GM18517 (cell line): ENCODE results near the gene PLA2G4E.

Experiments
- ATAC-seq: cut with Tn5 transposase; IDR thresholded peaks from one replicate; pipeline ENCODE4 v1.9.1; 2021; ENCODE audit warnings: mild to moderate bottlenecking, moderate library complexity; ENCODE audit not compliant: unreplicated experiment

The PLA2G4E gene

DNA sequence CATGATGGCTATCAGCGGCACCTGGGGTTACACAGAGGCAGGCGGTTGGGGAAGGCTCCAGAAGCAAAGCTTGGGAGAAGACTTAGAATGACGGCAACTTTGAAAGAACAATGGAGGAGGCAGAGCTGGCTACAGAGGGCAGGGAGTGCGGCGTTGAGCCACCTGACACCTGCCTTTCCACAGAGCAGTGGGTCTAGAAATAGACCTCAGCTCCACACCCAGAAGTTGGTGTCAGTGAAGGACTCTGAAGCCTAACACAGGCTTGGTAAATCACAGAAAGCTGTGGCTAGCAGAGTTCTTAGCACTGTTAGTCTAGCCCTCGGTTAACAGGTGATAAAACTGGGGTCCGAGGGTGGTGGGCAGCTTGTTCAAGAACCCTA, 25.4 kb downstream of the PLA2G4E start:
- no peak for ATAC-seq

DNA sequence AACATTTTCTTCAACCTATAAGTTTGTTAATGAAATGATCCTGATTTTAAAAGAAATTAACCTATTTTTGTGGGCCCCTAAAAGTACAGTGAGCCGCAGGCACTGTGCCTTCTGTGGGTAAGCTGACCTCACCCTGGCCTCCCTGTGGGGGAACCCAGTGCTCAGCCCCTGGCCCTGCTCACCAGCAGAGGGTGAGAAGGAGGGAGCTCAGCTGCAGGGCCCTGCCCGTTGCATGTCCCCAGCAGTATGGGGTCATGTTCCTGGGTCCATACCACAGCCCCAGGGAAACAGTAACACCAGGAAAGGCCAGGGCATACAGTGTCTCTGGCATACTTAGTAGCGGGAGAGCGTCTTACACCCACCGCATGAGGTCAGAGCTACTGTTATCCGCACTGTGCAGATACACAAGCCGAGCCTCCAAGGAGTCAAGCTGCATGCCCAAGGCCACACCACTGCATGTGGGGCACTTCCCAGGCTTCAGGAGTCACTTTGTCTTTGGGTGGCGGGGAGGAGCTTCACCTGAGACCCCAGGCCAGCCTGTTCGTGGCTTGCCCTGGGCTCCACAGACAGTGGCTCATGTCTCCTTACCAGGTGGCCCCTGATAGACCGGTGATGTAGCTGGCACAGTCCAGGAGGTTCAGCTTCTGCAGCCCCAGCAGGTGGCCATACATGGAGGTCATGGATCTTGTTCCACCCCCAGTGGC, 25.9 kb downstream of the PLA2G4E start:
- ATAC-seq: no peak

DNA sequence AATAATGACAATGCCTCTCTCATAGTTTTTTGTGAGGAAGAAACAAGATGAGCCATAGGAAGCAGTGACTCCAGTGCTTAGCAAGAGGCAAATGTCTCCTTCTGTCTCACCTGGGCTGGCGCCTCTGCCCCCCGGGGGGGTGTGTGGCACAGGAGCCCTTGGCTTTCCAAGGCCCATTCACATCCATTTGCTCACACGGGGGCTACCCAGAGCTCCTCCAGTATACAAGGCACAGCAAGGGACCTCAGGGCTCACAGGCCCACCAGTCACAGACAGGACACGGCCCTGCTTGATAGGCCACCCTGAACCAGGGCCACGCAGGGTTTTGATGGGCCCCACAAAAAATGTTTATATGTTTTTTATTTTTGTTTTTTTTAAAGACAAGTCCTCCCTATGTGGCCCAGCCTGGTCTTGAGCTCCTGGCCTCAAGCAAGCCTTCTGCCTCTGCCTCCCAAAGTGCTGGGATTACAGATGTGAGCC, 26.6 kb downstream of the PLA2G4E start:
- ATAC-seq: no peak

DNA sequence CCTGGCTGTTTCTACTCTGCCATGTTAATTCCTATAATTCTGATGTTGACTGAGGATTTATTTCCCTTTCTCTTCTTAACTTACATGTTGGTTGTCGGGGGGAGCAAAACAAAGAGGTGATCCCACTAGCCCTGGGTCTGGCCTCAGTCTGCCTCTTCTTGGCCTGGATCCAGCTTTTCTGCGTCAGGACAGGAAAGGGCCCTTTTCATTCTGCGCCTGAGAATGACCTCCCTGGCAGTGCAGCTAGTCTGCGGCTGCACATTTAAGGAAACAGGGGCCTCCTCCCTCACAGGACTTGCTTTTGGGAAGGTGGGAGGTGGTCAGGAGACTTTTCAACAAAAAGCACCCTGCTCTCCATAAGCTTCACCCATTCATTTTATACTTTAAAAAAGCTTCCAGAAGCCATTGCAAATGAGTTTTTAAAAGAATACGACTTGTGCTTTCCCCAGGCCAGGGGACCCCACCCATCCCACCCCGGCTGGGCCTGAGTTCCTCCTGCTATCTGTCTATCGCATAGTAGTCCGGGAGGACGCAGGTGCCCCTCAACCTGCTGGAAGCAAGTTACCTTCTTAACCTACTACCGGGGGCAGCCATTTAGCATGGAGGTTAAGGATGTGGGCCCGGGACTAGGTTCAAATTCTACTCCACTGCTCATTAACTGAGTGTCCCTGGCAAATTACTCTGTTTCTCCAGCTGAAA, 27.2 kb downstream of the PLA2G4E start:
- ATAC-seq: no peak

DNA sequence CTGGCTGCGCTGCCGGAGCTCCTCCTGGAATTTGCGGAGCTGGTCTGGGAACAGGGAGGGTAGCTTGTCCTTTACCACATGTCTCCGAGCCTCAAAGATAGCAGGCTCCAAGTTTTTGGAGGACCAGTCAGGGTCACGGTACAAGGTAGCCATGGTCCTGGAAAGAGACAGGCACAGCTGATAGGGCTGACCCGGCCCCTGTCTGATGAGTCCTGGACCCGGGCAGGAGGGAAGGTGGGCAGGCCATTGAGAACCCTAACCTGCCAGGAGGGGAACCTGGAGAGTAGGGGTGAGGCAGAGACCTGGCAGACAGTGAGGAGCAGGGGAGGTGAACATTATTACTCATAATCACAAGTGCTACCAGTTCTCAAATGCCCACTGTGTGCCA, 28.0 kb downstream of the PLA2G4E start:
- no peak for ATAC-seq

DNA sequence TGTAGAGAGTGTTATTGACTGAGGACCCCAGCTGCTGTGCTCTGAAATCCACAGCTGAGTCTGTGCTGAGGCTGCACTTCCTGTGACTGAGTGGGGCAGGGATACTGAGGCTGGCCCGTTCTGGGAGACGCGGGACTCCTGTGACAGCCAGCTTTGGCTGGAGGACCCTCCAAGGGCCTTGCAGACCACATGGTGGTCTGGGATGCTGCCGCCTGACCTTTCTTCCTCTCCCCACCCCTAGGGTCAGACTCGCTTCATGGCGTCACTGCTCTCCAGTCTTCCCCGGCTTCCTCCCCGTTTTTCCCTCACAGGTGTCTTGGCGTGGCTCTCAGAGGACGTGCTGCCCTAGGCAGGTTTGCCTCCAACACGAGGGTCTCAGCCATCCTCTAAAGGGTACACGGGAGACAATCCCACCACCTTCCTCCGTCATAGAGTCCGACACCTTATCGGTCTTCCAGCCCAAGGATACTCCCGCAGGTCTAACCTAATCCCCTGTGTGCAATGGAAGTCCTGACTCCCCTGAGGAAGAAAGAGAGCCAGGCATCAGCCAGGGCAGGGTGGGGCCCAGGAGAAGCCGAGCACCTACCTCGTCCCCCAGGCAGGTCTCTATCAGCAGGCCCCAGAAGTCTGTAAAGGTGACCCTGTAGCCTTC, 28.6 kb downstream of the PLA2G4E start:
- no peak for ATAC-seq

DNA sequence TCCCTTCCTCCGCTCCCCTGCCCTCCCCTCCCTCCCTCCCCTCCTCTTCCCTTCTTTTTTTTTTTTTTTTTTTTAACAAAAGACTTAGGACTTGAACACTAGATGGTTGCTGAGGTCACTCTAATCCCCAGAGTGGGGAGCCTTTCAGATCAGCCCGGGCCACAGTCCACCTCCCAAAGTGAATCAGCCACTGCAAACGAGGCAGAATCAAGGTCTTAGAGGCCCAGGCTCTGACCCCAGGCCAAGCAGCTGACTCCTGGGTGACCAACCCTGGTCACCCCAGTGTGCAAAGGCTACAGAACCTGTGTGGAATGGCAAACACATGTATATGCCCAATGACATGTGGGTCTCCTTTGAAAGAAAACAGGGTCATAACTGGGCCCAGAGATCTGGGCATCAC, 30.2 kb downstream of the PLA2G4E start:
- ATAC-seq: no peak

DNA sequence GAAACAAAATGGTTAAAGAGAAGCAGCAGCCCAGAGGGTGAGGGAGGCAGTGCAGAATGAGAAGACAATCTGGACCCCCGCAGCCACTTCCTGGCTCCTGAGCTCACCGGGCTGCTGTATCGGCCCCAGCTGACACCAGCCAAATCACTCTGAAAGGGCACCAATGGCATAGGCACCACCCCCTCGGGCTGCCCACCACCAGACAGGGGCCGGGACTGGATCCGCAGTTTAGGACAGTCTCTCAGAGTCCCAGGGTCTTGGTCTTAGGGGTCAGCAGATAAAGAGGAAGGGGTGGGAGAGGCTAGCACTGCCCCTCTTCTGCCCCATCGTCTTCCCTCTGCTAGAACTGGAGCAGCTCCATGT, 30.6 kb downstream of the PLA2G4E start:
- no peak for ATAC-seq

DNA sequence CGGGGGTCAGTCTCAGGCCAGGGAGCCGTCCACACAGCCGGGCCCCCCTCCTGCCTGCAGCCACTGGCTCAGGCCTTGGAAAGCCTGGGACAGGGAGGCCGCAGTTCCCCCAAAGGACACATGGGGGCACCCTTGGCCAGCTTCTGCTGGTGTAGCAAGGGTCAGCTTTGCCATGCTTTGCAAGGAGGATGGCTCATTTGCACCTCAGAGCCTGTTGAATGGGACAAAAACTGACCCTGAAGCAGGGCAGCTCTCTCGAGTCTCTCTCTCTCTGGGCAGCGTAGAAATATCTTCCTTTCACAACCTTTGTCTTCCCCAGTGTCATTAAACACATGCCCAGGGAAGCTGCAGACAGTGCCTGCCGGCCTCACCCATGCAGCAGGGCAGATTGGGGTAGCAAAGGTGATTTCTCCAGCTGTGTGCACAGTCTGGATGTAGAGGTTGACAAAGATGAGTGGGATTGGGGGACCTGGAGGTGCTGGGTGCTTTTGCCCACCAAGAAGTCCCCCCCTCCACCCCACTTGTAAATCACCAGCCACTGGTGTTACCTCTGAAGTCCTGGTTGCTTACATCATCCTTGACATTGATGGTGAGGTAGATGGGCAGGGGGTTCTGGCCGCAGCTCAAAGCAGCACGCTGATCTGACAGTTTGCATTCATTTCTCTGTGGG, 31.1 kb downstream of the PLA2G4E start:
- ATAC-seq: no peak

DNA sequence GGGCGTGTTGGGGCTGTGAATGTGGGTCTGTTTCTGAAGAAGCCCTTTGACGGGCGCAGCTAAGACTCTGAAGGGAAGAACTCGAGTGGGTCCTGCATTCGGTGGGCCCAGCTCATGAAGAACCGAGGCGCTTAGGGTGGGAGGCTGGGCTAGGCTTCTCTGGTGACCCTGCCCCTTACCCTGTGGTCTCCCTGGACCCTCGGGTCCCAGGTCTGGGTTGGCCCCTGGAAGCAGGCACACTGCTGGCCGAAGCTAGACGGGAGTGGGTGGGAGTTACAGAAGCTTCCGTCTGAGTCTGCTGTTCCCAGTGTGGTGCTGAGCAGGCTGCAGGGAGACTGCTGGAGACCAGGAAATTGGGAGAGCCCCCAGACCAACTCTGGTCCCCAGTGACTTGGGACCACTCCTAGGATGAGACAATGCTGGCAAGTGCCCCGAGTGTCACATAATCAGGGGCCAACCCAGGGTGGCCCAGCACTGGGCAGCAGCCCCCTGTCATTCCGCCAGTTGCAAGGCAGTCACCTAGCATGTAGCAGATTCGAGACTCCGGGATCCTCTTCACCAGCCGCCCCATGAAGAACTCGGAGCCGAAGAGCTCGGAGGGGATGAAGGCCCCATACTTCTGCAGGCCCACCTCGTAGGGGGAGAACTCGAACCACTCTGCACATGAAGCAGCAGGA, 31.8 kb downstream of the PLA2G4E start:
- no peak for ATAC-seq

DNA sequence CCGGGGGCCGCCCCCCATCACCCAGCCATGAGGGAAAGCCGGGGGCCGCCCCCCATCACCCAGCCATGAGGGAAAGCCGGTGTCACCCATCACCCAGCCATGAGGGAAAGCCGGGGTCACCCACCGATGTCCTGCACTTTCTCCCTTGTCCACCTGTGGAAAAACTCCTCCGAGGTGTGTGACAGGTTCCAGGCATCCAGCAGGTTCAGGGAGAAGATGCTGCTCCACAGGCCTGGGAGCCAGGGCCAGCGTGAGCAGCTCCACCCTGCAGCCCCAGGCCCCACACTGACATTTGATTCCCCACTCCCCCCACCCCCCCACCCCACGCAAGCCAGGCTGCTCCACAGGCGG, 32.9 kb downstream of the PLA2G4E start:
- ATAC-seq: no peak

DNA sequence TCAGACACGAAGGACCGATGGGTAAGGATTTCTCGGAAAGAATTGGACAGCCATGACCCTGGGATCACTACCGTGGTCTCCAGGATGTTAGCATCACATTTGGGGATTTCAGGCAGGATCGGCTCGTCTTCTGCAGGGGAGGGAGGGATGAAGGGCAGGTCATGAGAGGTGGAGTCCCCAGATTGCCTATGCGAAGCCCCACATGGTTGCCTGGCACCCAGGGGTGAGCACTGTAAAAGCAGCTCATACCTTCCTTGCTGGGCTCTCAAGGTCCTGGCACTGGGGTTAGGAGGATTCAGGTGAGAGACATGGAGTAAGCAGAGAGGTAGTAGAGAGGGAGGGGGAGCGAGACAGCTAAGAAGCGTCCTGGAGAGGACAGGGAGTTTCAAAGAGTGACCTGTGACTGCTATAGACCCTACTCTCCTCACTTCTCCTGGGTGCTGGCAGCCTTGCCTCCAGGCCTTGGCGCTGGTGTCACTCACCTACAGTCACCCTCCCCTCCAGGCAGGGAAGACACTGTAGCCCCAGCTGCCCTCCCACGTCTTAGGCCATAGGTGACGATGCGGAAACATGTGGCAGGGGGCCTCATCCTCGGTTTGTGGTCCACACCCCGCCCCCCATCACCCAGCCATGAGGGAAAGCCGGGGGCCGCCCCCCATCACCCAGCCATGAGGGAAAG, 33.5 kb downstream of the PLA2G4E start:
- ATAC-seq: no peak

DNA sequence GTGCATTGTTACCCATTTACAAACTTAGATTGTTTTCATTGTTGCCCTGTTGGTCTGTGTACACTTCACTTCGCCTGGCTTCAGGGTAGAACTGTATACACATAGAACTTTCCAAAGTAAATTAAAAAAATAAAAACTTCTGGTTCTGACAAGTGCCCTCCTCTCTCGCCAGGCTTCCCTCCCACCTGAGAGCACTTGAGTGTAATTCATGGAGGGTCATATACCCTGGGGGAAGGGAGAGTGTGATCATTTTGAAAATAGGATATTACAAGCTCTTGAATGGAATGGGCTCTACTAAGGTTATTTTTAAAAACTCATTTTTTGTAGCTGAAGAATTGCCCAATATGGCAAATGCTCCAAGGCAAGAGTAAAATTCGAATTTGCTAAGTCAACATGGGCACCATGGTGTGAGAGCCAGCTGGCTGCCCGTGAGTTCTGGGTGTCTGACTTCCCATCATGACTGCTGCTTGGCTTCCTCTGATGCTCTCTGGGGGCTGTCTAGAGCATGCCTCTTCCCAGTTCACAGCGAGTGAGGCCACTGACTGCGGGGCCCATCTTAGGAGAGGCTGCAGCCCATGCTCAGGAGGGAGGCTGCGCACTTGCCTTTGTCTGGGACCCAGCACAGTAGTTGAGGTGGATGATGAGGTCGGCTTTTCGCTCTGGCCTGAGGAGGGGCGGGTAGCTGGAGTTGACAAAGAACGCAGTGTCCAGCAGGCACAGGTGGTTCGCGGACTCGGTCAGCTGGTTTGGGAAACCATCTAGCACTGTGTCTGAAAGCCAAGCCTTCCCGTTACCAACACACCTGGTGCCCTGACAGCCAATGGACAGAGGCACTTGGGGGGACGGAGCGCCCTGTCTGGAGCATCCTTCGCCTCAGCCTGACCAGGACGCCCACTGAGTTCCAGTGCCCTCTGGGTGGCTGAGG, 35.3 kb downstream of the PLA2G4E start:
- ATAC-seq: no peak

DNA sequence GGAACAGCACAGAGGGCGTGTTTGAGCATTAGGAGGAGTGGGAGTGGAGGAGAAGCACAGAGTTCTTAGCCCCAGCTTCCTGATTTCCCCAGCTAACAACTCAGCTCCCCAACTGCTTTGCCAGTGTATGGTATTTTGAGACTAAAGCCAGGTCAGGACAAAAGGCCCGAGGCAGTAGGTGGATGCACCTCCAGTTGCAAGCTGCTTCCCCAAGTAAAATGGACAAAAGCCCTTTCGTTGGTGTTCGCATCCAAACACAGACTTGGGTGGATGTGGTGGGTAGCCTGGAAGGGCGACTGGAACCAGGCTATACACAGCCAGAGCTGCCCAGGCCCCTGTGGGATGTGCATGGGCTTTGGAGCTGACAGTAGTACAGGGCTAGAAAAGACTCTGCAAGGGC, 36.2 kb downstream of the PLA2G4E start:
- no peak for ATAC-seq

DNA sequence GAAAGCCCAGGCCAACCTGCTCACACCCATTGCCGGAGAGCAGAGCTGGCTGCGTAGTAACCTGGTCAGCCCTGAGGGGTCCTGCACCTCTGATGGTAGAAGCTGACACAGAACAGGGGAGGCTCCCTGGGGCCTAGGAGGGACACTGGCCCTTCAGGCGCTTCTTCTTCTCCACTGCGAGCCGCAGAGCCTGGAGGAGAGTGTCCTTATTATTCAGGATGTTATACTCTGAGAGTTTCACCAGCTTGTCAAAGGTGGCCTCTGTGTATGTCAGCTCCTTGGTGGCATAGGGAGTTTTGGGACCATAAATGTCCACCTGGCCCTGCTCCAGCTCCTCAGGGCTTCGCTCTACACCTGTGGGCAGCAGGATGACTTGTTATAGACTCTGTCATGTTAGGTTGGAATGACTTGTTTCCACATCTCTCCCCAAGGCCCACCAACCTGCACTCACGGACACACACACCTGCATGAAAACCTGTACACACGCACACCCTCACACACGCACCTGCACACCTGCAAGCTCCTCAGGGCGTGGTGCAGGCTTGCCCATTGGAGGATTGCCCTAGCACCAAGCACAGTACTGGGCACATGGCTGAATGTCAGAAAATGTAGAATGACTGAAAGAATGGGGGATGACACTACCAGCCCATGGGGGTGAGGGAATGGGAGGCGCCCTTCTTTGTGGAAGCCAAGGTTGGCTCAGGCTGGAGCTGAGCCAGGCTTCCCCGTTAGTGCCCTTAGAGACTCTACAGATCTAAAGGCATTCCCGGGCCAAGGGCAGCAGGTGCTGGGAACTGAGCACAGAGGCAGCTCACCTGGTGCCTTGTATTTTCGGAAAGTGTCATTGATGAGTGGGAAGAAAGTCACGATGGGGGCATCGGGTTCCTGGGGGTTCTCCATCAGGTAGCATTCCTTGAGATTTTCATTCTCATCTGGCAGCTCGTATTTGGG, 36.9 kb downstream of the PLA2G4E start:
- no peak for ATAC-seq

DNA sequence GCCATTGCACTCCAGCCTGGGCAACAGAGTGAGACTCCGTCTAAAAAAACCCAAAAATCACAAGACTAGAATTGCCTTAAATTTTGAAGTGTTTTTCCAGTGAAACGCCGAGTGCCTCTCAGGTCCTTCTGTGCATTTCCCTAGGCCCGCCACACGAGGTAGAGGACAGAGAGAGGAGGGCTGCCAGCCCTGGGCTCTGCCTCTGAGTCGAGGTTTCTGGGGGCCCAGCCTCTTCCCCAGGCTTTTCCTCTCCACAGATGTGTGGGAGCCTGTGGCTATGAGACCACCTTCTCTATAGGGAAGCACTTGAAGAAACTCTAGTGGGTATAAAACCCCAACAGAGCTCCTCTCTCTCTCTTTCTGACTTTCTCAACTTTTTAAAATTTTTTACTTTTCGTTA, 37.6 kb downstream of the PLA2G4E start:
- no peak for ATAC-seq

DNA sequence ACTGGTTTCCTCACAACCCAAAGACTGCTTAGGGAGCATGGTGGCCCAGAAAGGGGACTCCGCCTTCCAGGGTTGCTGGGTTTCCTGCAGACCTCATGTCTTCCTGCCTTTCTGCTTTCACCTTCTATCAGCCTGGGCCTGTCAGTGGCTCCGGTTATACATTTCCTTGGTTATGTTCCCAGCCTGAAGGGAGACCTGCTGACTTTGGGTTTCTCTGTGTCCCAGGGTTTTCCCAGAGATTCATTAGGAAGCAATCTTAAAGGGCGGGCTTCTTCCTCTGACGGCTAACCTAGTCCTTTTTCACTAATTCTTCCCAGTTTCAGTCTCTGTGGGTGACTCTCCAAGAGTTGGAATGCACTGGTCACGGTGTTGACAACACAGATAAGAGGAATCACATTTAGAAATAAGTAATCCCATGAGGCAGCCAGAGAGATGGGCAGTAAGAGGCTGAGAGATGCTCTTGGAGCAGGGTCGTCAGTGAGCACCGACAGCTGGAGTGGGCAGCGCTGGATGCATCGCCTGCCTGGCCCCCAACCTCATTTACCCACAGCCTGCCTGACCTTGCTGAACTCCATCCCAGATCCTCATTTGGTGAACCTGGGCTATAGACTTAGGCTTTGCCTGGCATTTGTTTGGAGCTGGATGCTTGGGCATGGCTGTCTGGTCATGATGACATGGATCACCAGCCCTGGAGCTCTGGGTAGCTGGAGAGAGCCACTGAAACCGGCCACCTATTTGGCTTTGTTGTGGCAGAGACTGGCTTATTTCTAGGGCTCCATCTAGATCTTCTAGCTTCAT, 38.5 kb downstream of the PLA2G4E start:
- ATAC-seq: no peak
